ENCODE results near the gene ARL8B.

Gene ARL8B

GRCh38 chr3:5195605-5196004 lies 73.5 kb downstream of the ARL8B start:
- no peak for TF ChIP-seq CTCF (IDR thresholded peaks at IDR 0.05; ENCODE audit: extremely low read depth, missing control alignments)

GRCh38 chr3:5197022-5197421 lies 74.9 kb downstream of the ARL8B start:
- no peak for TF ChIP-seq CTCF (IDR thresholded peaks at IDR 0.05; ENCODE audit: extremely low read depth, missing control alignments)
- DNase-seq (ENCODE audit: low spot score), result no peak

More at GRCh38 chr3:5195605-5196004, 73.5 kb downstream of the ARL8B start:
- no peak for DNase-seq (ENCODE audit: low spot score)

GRCh38 chr3:5197470-5198312 lies 75.6 kb downstream of the ARL8B start:
- peak; percentile 64 for DNase-seq (ENCODE audit: low spot score)
- TF ChIP-seq CTCF (IDR thresholded peaks at IDR 0.05; ENCODE audit: extremely low read depth, missing control alignments), result no peak

- no peak for TF ChIP-seq CTCF (IDR thresholded peaks at IDR 0.05; ENCODE audit: extremely low read depth, missing control alignments)
- DNase-seq (ENCODE audit: low spot score), result no peak
Observed at GRCh38 chr3:5198313-5198677, 76.2 kb downstream of the ARL8B start.

GRCh38 chr3:5198986-5199731 lies 77.1 kb downstream of the ARL8B start:
- TF ChIP-seq CTCF (IDR thresholded peaks at IDR 0.05; ENCODE audit: extremely low read depth, missing control alignments), result no peak

GRCh38 chr3:5201536-5201935 lies 79.4 kb downstream of the ARL8B start:
- no peak for TF ChIP-seq CTCF (IDR thresholded peaks at IDR 0.05; ENCODE audit: extremely low read depth, missing control alignments)
- DNase-seq (ENCODE audit: low spot score), result no peak

More at GRCh38 chr3:5198986-5199731, 77.1 kb downstream of the ARL8B start:
- DNase-seq (ENCODE audit: low spot score), result no peak

- no peak for DNase-seq (ENCODE audit: low spot score)
Observed at GRCh38 chr3:5202222-5202621, 80.1 kb downstream of the ARL8B start.

More at GRCh38 chr3:5202222-5202621, 80.1 kb downstream of the ARL8B start:
- TF ChIP-seq CTCF (IDR thresholded peaks at IDR 0.05; ENCODE audit: extremely low read depth, missing control alignments), result no peak

Data from GM20000 (cell line).